Endodermal cell (in vitro differentiated cells): Measurements from ENCODE around the gene C1orf94. TPM values are rescaled to one million over a fixed set of nuclear protein-coding genes. Genes with fewer than 3 reads are reported as not detected.

Experiments used
- DNase-seq: peaks from one replicate; pipeline ENCODE4 v3.0.0-alpha.2; 2017
- H3K27ac ChIP-seq: 2 replicates; pipeline ENCODE4 v1.5.1; 2013; ENCODE audit warnings: mild to moderate bottlenecking, low read depth, low read length, moderate library complexity
- H3K27me3 ChIP-seq: 2 replicates; pipeline ENCODE4 v1.6.1; 2013; ENCODE audit warnings: mild to moderate bottlenecking, low read length, moderate library complexity; ENCODE audit not compliant: insufficient read depth, control insufficient read depth, poor library complexity, severe bottlenecking
- H3K36me3 ChIP-seq: 2 replicates; pipeline ENCODE4 v1.7.0; 2013; ENCODE audit warnings: mild to moderate bottlenecking, low read length, moderate library complexity; ENCODE audit not compliant: control insufficient read depth, insufficient read depth
- H3K4me1 ChIP-seq: one replicate; pipeline ENCODE4 v1.7.0; 2013; ENCODE audit warnings: low read length; ENCODE audit not compliant: control insufficient read depth, insufficient read depth
- H3K4me3 ChIP-seq: 2 replicates; pipeline ENCODE4 v1.5.1; 2013; ENCODE audit warnings: mild to moderate bottlenecking, low read length, moderate library complexity
- H3K9ac ChIP-seq: 2 replicates; pipeline ENCODE4 v1.6.1; 2013; ENCODE audit warnings: mild to moderate bottlenecking, low read length, moderate library complexity; ENCODE audit not compliant: poor library complexity, severe bottlenecking; ENCODE audit errors: extremely low read depth
- H3K9me3 ChIP-seq: 2 replicates; pipeline ENCODE4 v1.6.1; 2013; ENCODE audit warnings: mild to moderate bottlenecking, low read length, moderate library complexity; ENCODE audit not compliant: control insufficient read depth
- H3K27ac Mint-ChIP-seq: 2 replicates; pipeline ENCODE4 v1.8.0; 2020; ENCODE audit warnings: mixed read lengths
- H3K27me3 Mint-ChIP-seq: 2 replicates; pipeline ENCODE4 v1.8.0; 2021; ENCODE audit warnings: mild to moderate bottlenecking, mixed read lengths; ENCODE audit not compliant: insufficient read depth
- H3K36me3 Mint-ChIP-seq: 2 replicates; pipeline ENCODE4 v1.8.0; 2020; ENCODE audit warnings: low read depth, mixed read lengths
- H3K4me1 Mint-ChIP-seq: 2 replicates; pipeline ENCODE4 v1.8.0; 2020; ENCODE audit warnings: mixed read lengths
- H3K4me3 Mint-ChIP-seq: 2 replicates; pipeline ENCODE4 v1.8.0; 2020; ENCODE audit warnings: mild to moderate bottlenecking, moderate library complexity, mixed read lengths
- H3K9me3 Mint-ChIP-seq: 2 replicates; pipeline ENCODE4 v1.8.0; 2020; ENCODE audit warnings: mild to moderate bottlenecking, mixed read lengths
- WGBS, 2 experiments: methylation state at CpG; one replicate each; pipeline versions ENCODE4 v1.1.5 to v1.1.7; 2013; ENCODE audit warnings: missing lambda C conversion rate in 2 of 2, mixed read lengths in 1 of 2; ENCODE audit not compliant: insufficient coverage in 1 of 2, insufficient read length in 1 of 2; 5-methylcytosine and 5-hydroxymethylcytosine counted together
- total RNA-seq, 2 donors: library from RNA; stranded (reverse); fragmentation: NEBNext Ultra II Directional in 1 of 2; extraction: Animal tissue kit (Norgen Biotek cat#: 25700) in 1 of 2; gene quantifications; 2 replicates in 1 of 2; 3 replicates in 1 of 2; pipeline ENCODE4 v1.2.1, GENCODE V29; 2021
- TF ChIP-seq, protein P1 (sequence below): fragments of 200-600 bp; sonication (generic); conservative IDR thresholded peaks from 2 replicates; pipeline ENCODE4 v1.5.0; 2021; ENCODE audit warnings: antibody characterized with exemption, mild to moderate bottlenecking

Gene C1orf94
- total RNA-seq, 2 donors from 2014 or later, result 0.15 to 0.29 TPM

DNA sequence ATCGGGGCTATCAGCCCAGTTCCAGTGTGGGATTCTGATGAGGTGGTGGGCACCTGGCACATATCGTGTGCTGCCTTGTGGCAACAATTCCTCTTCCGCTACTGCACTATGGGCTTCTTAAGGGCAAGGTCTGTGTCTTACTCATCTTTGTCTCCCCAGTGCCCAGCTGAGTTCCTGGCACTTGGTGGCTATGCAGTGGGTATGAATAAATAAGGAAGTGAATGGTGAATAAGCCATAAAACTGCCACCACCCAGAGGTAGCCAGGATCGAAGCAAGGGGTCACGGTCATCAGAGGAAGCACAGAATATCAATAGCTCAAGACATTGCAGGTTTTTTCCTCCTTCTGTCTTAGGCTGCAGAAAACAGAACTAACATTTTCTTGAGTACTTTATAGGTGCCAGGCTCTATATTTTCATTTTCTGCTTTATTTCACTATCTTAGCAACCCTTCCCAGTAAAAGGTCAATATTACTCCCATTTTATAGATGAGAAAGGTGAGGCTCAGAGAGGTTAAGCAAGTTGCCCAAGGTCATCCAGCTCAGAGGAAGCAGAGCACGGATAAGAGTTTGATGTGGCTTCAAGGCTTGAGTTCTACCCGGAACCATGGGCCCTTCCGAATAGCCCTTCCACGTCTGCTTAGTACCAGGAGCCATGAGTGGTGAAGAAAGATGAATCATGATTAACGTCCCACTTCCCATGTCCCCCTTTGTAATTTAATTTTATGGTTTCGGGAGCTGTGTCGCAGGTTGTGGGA is 10.2 kb downstream of the C1orf94 start:
- peaks cover 91% of the 10 kb centered on the region for H3K27me3 Mint-ChIP-seq
- H3K4me1 Mint-ChIP-seq, result peaks cover 14% of the 10 kb centered on the region
- peaks cover 12% of the 10 kb centered on the region for H3K9me3 Mint-ChIP-seq

DNA sequence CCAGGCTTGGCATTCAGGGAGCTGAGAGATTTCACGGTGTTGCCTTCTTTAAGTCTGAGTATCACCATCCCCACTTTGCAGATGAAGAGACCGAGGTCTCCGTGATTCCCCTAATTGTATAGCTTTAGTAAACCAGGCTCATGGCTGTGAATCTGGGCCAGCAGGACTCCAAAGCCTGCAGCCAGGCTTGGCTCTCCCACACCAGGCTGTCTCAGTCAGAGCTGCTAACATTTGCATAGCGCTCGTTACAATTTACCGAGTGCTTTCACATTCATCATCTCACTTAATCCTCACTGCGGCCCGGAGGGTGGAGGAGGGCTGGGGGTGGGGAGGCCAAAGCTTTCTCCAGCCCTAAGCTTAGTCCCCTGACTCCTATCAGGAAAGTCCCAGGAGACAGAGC is 11.7 kb downstream of the C1orf94 start:
- peaks cover 14% of the 10 kb centered on the region for H3K4me1 Mint-ChIP-seq
- H3K27me3 Mint-ChIP-seq, result peaks cover 89% of the 10 kb centered on the region
- peaks cover 12% of the 10 kb centered on the region for H3K9me3 Mint-ChIP-seq
- no peak overlapping the region for H3K9ac ChIP-seq
- no peak overlapping the region for H3K27ac ChIP-seq
- H3K36me3 Mint-ChIP-seq, result no peaks in the 10 kb centered on the region
- H3K4me3 ChIP-seq, result no peak overlapping the region
- DNase-seq, result peak; percentile 89
- H3K27me3 ChIP-seq, result peaks cover 43% of the 10 kb centered on the region
- TF ChIP-seq, protein P1, sequence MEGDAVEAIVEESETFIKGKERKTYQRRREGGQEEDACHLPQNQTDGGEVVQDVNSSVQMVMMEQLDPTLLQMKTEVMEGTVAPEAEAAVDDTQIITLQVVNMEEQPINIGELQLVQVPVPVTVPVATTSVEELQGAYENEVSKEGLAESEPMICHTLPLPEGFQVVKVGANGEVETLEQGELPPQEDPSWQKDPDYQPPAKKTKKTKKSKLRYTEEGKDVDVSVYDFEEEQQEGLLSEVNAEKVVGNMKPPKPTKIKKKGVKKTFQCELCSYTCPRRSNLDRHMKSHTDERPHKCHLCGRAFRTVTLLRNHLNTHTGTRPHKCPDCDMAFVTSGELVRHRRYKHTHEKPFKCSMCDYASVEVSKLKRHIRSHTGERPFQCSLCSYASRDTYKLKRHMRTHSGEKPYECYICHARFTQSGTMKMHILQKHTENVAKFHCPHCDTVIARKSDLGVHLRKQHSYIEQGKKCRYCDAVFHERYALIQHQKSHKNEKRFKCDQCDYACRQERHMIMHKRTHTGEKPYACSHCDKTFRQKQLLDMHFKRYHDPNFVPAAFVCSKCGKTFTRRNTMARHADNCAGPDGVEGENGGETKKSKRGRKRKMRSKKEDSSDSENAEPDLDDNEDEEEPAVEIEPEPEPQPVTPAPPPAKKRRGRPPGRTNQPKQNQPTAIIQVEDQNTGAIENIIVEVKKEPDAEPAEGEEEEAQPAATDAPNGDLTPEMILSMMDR, result no peak
- H3K36me3 ChIP-seq, result no peaks in the 10 kb centered on the region
- H3K27ac Mint-ChIP-seq, result no peak overlapping the region
- H3K9me3 ChIP-seq, result peaks cover 10% of the 10 kb centered on the region
- no peak overlapping the region for H3K4me3 Mint-ChIP-seq
- whole genome bisulfite sequencing, 2 experiments, result 8 to 10% methylated on average over 3 to 8 of the region's 8 CpGs
- H3K4me1 ChIP-seq, result no peaks in the 10 kb centered on the region

More for the DNA sequence above, 10.2 kb downstream of the C1orf94 start:
- Histone ChIP-seq H3K4me3 (no peak overlapping the region), H3K4me1 (no peaks in the 10 kb centered on the region), H3K9ac (no peak overlapping the region), H3K9me3 (peaks cover 10% of the 10 kb centered on the region), H3K27me3 (peaks cover 51% of the 10 kb centered on the region), H3K27ac (no peak overlapping the region), H3K36me3 (no peaks in the 10 kb centered on the region)
- 86 to 93% methylated on average over 10 to 12 of the region's 12 CpGs for WGBS, 2 experiments
- no peak for DNase-seq
- no peaks in the 10 kb centered on the region for H3K36me3 Mint-ChIP-seq
- TF ChIP-seq, protein P1, result no peak
- H3K4me3 Mint-ChIP-seq, result no peak overlapping the region
- H3K27ac Mint-ChIP-seq, result no peak overlapping the region

DNA sequence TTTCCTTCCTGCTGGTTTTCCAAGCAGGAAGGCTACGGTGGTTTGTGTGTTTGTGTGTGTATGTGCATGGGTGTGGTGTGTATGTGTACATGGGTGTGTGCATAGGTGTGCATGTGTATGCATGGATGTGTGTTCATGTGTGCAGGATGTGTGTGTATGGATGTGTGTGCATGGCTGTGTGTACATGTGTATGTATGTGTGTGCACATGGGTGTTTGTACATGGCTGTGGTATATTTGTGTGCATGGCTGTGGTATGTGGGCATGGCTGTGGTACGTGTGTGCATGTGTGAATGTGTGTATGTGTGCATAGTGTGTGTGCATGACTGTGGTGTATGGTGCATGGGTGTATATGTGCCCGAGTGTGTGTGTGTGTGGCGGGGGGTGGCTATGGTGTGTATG is 12.3 kb downstream of the C1orf94 start:
- Histone ChIP-seq H3K4me1 (no peaks in the 10 kb centered on the region), H3K9me3 (peaks cover 10% of the 10 kb centered on the region), H3K27me3 (peaks cover 39% of the 10 kb centered on the region), H3K36me3 (no peaks in the 10 kb centered on the region), H3K4me3 (no peak overlapping the region), H3K27ac (no peak overlapping the region), H3K9ac (no peak overlapping the region)
- Mint-ChIP-seq H3K9me3 (peaks cover 12% of the 10 kb centered on the region), H3K36me3 (no peaks in the 10 kb centered on the region), H3K27ac (no peak overlapping the region), H3K27me3 (peaks cover 83% of the 10 kb centered on the region), H3K4me1 (peaks cover 14% of the 10 kb centered on the region), H3K4me3 (no peak overlapping the region)
- TF ChIP-seq, protein P1, result no peak
- DNase-seq, result no peak
- 80 to 90% methylated on average over 2 to 4 of the region's 4 CpGs for WGBS, 2 experiments
